PC-9 (cell line): Measurements from ENCODE around the gene ANKRD11. TPM values are rescaled to one million over a fixed set of nuclear protein-coding genes. Genes with fewer than 3 reads are reported as not detected.

ENCODE experiments used
- BruUV-seq: library from RNA; stranded (reverse); fragments of 400-500 nt; replicated peaks from 2 replicates; lab custom pipeline; 2021; lab: Mats Ljungman, UMichigan
- CTCF ChIA-PET: fragments of 300-600 bp; sonication (Branson Sonifier 250); formaldehyde crosslinking; loops from one replicate; lab custom pipeline; 2022; ENCODE audit warnings: antibody characterized with exemption; lab: Charles Lee
- POLR2A ChIA-PET: fragments of 300-600 bp; sonication (Branson Sonifier 250); formaldehyde crosslinking; loops from one replicate; lab custom pipeline; 2022; ENCODE audit warnings: antibody characterized with exemption; ENCODE audit not compliant: unreplicated experiment; lab: Charles Lee
- DNase-seq, 2 experiments: peaks; one replicate each; pipeline versions ENCODE4 v3.0.0 to v3.0.0-alpha.2; 2015 to 2022; ENCODE audit warnings: mixed read lengths in 1 of 2
- H2AFZ ChIP-seq: fragments of 200-600 bp; sonication (generic); 2 replicates; pipeline ENCODE4 v1.8.1; 2017; ENCODE audit warnings: antibody characterized with exemption
- H3F3A ChIP-seq: fragments of 200-600 bp; sonication (generic); 2 replicates; pipeline ENCODE4 v1.8.1; 2017; ENCODE audit warnings: antibody characterized with exemption, mild to moderate bottlenecking, low read depth; ENCODE audit not compliant: insufficient read depth
- H3K27ac ChIP-seq: fragments of 200-600 bp; sonication (generic); 2 replicates; pipeline ENCODE4 v1.6.1; 2016; ENCODE audit warnings: mixed run types
- H3K27me3 ChIP-seq: fragments of 200-600 bp; sonication (generic); 2 replicates; pipeline ENCODE4 v1.6.1; 2016; ENCODE audit warnings: low read depth, mixed run types; ENCODE audit not compliant: insufficient read depth
- H3K36me3 ChIP-seq: fragments of 200-600 bp; sonication (generic); 2 replicates; pipeline ENCODE4 v1.6.1; 2016; ENCODE audit warnings: low read depth, mixed run types
- H3K4me1 ChIP-seq: fragments of 200-600 bp; sonication (generic); replicated peaks from 2 replicates; pipeline ENCODE4 v1.6.1; 2016; ENCODE audit warnings: mixed run types; ENCODE audit not compliant: insufficient read depth
- H3K4me2 ChIP-seq: fragments of 200-600 bp; sonication (generic); 2 replicates; pipeline ENCODE4 v1.6.1; 2017; ENCODE audit warnings: mixed run types
- H3K4me3 ChIP-seq: fragments of 200-600 bp; sonication (generic); 2 replicates; pipeline ENCODE4 v1.6.1; 2016; ENCODE audit warnings: mixed run types
- H3K79me2 ChIP-seq: fragments of 200-600 bp; sonication (generic); 2 replicates; pipeline ENCODE4 v1.6.1; 2017; ENCODE audit warnings: low read depth, mixed run types
- H3K9me2 ChIP-seq: fragments of 200-600 bp; sonication (generic); 2 replicates; pipeline ENCODE4 v1.8.1; 2017; ENCODE audit warnings: mild to moderate bottlenecking; ENCODE audit not compliant: insufficient read depth
- H3K9me3 ChIP-seq: fragments of 200-600 bp; sonication (generic); 2 replicates; pipeline ENCODE4 v1.8.1; 2016; ENCODE audit warnings: low read depth; ENCODE audit not compliant: insufficient read depth
- H4K20me1 ChIP-seq: fragments of 200-600 bp; sonication (generic); 2 replicates; pipeline ENCODE4 v1.8.1; 2017; ENCODE audit not compliant: insufficient read depth
- CTCF ChIP-seq: fragments of 200-600 bp; sonication (generic); conservative IDR thresholded peaks from 2 replicates; pipeline ENCODE4 v1.6.1; 2017; ENCODE audit warnings: mixed run types, antibody characterized with exemption, mild to moderate bottlenecking, moderate library complexity
- EZH2 ChIP-seq: fragments of 200-600 bp; sonication (generic); IDR thresholded peaks from 2 replicates; pipeline ENCODE4 v1.8.0; 2017; ENCODE audit warnings: antibody characterized with exemption, low read depth
- intact Hi-C: fragments of 100-400 bp; cut with micrococcal nuclease; formaldehyde crosslinking; loops from one replicate; pipeline ENCODE4 v1.10.0; 2022; ENCODE audit not compliant: unreplicated experiment
- total RNA-seq: library from RNA; stranded (reverse); gene quantifications from 2 replicates; pipeline ENCODE4 v1.2.3, GENCODE V29; 2021

The ANKRD11 gene
- total RNA-seq, 1 experiment from 2014 or later = 220 TPM

- Histone ChIP-seq H3K27ac (peak overlapping the region; percentile 86), H3K9me3 (no peaks in the 10 kb centered on the region), H3K4me1 (peaks cover 96% of the 10 kb centered on the region), H4K20me1 (peaks cover 66% of the 10 kb centered on the region), H3F3A (peaks cover 60% of the 10 kb centered on the region), H3K79me2 (peaks cover 93% of the 10 kb centered on the region), H3K36me3 (peaks cover 30% of the 10 kb centered on the region; the same call in 1 of the 2 replicates), H3K4me3 (no peak overlapping the region), H3K27me3 (no peaks in the 10 kb centered on the region), H3K9me2 (no peaks in the 10 kb centered on the region), H3K4me2 (peak overlapping the region; percentile 74), H2AFZ (no peak overlapping the region)
- POLR2A ChIA-PET = no interaction called here
- intact Hi-C loops = no loop called here
- CTCF ChIA-PET = no interaction called here
- TF ChIP-seq EZH2 = no peak
- no peak for TF ChIP-seq CTCF
- no peak for DNase-seq
- no TSS peak for BruUV-seq
Observed at GRCh38 chr16:89326721-89327120, 163.6 kb downstream of the ANKRD11 start.

- BruUV-seq = no TSS peak
- Histone ChIP-seq H2AFZ (no peak overlapping the region), H3K9me3 (no peaks in the 10 kb centered on the region), H3F3A (peaks cover 58% of the 10 kb centered on the region), H3K4me2 (peak overlapping the region; percentile 74), H3K4me3 (no peak overlapping the region; the same call in 1 of the 2 replicates), H3K4me1 (peaks cover 95% of the 10 kb centered on the region), H3K27ac (peak overlapping the region; percentile 86), H3K36me3 (peaks cover 30% of the 10 kb centered on the region; the same call in 1 of the 2 replicates), H3K79me2 (peaks cover 92% of the 10 kb centered on the region), H3K9me2 (no peaks in the 10 kb centered on the region), H3K27me3 (no peaks in the 10 kb centered on the region), H4K20me1 (peaks cover 63% of the 10 kb centered on the region)
- ChIA-PET POLR2A (interaction anchor here (0.6 kb wide), 1 partner anchor 86 kb away, joined by 4 read pairs; no protein-coding TSS in a partner anchor), CTCF (no interaction called here)
- intact Hi-C loops = no loop called here
- TF ChIP-seq EZH2 (no peak), CTCF (no peak)
- peak; percentile 61 to 64 for DNase-seq
Observed at GRCh38 chr16:89325861-89326471, 164.4 kb downstream of the ANKRD11 start.

DNA sequence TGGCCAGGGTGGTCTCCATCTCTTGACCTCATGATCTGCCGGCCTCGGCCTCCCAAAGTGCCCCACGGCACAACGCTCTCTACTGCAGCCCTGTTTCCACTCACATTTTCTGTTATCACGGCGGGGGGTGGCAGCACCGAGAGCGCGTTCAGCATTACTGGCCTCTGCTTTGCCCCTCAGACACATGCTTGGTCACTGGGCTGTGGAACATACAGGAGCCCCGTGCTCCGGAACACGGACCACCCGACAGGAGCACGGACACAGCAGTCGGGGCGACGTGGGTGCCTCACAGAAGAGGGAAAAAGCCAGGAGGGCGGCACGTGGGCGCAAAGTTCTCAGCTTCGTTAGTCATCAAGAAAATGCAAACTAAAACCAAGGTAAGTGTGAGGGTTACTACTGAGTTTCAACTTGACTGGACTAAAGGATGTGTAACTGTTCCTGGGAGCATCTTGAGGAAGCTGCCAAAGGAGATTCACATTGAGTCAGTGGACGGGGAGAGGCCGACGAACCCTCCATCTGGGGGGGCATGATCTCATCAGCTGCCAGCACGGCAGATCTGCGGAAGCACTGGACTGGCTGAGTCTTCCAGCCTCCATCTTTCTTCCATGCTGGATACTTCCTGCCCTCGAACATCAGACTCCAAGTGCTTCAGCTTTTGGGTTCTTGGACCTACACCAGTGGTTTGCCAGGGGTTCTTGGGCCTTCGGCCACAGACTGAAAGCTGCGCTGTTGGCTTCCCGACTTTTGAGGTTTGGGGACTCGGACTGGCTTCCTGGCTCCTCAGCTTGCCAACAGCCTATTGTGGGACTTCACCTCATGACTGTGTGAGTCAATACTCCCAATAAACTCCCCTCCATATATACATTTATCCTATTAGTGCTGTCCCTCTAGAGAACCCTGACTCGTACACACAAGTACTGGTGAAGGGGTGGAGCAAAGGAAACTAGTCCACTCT, 166.0 kb downstream of the ANKRD11 start:
- H3K4me3 ChIP-seq = no peak overlapping the region
- no TSS peak for BruUV-seq
- H2AFZ ChIP-seq = no peak overlapping the region
- peaks cover 27% of the 10 kb centered on the region; the same call in 1 of the 2 replicates for H3K36me3 ChIP-seq
- ChIA-PET CTCF (no interaction called here), POLR2A (no interaction called here)
- H3K27me3 ChIP-seq = no peaks in the 10 kb centered on the region
- peaks cover 96% of the 10 kb centered on the region for H3K4me1 ChIP-seq
- DNase-seq = no peak
- no peak for TF ChIP-seq CTCF
- TF ChIP-seq EZH2 = no peak
- peaks cover 64% of the 10 kb centered on the region for H3F3A ChIP-seq
- peaks cover 71% of the 10 kb centered on the region for H4K20me1 ChIP-seq
- H3K27ac ChIP-seq = peak overlapping the region; percentile 86
- H3K4me2 ChIP-seq = peak overlapping the region; percentile 74
- intact Hi-C loops = loop anchor here (5.0 kb wide), 1 partner anchor 238 kb away; the partner anchor contains the start of gene RPL13
- H3K79me2 ChIP-seq = peaks cover 97% of the 10 kb centered on the region
- no peaks in the 10 kb centered on the region for H3K9me2 ChIP-seq
- H3K9me3 ChIP-seq = no peaks in the 10 kb centered on the region
